GM18951 (cell line): ENCODE results near the gene ACAT2.
"Not testable (repeated sequence)": the region's sequence is repeated elsewhere in the genome, so short reads cannot be mapped to it uniquely, and the experiment has no call there.

Source experiments
- POLR2A ChIP-seq: IDR thresholded peaks from 4 replicates; pipeline ENCODE4 v1.6.1; 2011; ENCODE audit warnings: mild to moderate bottlenecking; ENCODE audit not compliant: insufficient read length, insufficient read depth; ENCODE audit errors: extremely low read depth
- in situ Hi-C: fragments of 300-500 bp; cut with MboI; formaldehyde crosslinking; loops from one replicate; pipeline ENCODE4 v1.12.0; 2022; ENCODE audit warnings: low sequenced_read_pairs, mixed read lengths, inconsistent platforms; ENCODE audit not compliant: unreplicated experiment

ACAT2 gene

DNA sequence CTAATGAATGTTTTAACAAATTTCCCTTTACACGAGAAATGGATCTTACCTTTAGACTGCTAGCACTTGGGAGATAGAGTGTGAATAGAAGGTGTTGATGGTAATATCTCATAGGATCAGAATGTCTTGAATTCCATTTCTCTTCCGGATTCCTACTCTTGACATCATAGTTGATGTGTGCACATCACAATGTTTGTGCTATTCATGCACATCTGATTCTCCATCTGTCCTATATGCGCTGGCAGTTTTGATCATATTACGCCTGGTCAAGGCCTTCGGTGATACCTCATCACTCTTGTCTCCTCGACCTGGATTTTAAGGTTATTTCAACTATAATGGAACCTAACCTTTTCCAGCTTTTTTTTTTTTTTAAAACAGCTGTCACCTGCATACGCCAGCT lies 16.8 kb upstream of the ACAT2 start:
- no peak for TF ChIP-seq POLR2A
- in situ Hi-C loops: no loop called here

DNA sequence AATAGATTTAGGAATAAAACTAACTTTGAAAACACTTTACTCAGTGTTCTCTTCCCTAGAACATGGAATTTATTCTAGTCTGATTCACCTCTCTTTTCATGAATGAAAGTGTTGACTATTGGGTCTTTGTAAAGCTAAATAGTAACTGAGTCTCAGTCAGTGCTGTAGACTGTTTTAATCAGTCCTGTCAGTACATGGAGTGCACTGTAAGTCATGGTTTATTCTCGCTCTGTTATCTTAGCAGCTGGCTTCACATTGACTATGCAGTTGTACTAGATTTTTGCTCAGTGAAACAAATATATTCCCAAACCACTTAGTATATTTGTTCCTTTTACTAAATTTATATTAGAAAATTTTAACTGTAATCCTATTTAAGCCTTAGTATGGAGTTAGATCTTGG lies 15.1 kb upstream of the ACAT2 start:
- in situ Hi-C loops: no loop called here
- TF ChIP-seq POLR2A: no peak

- in situ Hi-C loops: not testable (repeated sequence)
Observed at GRCh38 chr6:159748127-159748526, 13.7 kb upstream of the ACAT2 start.

GRCh38 chr6:159751448-159751847 lies 10.4 kb upstream of the ACAT2 start:
- in situ Hi-C loops: no loop called here
- TF ChIP-seq POLR2A: no peak

GRCh38 chr6:159753081-159753872 lies 8.6 kb upstream of the ACAT2 start:
- in situ Hi-C loops: no loop called here

GRCh38 chr6:159754401-159754800 lies 7.4 kb upstream of the ACAT2 start:
- in situ Hi-C loops: no loop called here
- TF ChIP-seq POLR2A: no peak

More at GRCh38 chr6:159753081-159753872, 8.6 kb upstream of the ACAT2 start:
- TF ChIP-seq POLR2A: no peak

GRCh38 chr6:159754959-159755914 lies 6.6 kb upstream of the ACAT2 start:
- in situ Hi-C loops: no loop called here
- TF ChIP-seq POLR2A: no peak

- in situ Hi-C loops: no loop called here
- no peak for TF ChIP-seq POLR2A
Observed at GRCh38 chr6:159756508-159756907, 5.3 kb upstream of the ACAT2 start.

GRCh38 chr6:159758031-159759001 lies 3.5 kb upstream of the ACAT2 start:
- TF ChIP-seq POLR2A: no peak
- in situ Hi-C loops: no loop called here

GRCh38 chr6:159759645-159760044 lies 2.2 kb upstream of the ACAT2 start:
- no peak for TF ChIP-seq POLR2A
- in situ Hi-C loops: no loop called here

GRCh38 chr6:159760602-159761057 lies 1.2 kb upstream of the ACAT2 start:
- in situ Hi-C loops: no loop called here
- no peak for TF ChIP-seq POLR2A

GRCh38 chr6:159761129-159761872 lies 544 bp upstream of the ACAT2 start:
- TF ChIP-seq POLR2A: no peak
- in situ Hi-C loops: no loop called here
